Measurements from ENCODE around the gene IPO4. TPM values are rescaled to one million over a fixed set of nuclear protein-coding genes. Genes with fewer than 3 reads are reported as not detected.

IPO4 gene
- total RNA-seq, 1 experiment from 2014 or later = 102 TPM

DNA sequence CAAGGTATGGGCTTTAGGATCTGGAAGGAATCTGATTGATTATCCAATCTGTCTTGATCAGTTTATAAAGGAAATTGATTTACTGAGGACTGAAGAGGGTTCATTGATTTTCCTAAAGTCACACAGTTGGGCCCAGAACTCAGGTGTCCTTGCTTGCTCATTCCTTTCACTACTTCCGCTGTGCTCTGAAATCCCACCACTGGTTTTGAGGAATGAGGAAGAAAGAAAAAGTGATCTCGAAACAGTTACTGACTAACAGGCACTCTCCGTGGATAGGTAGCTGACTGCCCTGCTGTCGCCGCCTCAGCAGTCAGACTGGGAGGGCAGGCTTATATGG, 58.3 kb downstream of the IPO4 start, which contains the start of gene FITM1 (continued):
- TF ChIP-seq, protein P1, sequence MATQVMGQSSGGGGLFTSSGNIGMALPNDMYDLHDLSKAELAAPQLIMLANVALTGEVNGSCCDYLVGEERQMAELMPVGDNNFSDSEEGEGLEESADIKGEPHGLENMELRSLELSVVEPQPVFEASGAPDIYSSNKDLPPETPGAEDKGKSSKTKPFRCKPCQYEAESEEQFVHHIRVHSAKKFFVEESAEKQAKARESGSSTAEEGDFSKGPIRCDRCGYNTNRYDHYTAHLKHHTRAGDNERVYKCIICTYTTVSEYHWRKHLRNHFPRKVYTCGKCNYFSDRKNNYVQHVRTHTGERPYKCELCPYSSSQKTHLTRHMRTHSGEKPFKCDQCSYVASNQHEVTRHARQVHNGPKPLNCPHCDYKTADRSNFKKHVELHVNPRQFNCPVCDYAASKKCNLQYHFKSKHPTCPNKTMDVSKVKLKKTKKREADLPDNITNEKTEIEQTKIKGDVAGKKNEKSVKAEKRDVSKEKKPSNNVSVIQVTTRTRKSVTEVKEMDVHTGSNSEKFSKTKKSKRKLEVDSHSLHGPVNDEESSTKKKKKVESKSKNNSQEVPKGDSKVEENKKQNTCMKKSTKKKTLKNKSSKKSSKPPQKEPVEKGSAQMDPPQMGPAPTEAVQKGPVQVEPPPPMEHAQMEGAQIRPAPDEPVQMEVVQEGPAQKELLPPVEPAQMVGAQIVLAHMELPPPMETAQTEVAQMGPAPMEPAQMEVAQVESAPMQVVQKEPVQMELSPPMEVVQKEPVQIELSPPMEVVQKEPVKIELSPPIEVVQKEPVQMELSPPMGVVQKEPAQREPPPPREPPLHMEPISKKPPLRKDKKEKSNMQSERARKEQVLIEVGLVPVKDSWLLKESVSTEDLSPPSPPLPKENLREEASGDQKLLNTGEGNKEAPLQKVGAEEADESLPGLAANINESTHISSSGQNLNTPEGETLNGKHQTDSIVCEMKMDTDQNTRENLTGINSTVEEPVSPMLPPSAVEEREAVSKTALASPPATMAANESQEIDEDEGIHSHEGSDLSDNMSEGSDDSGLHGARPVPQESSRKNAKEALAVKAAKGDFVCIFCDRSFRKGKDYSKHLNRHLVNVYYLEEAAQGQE (IDR thresholded peaks at IDR 0.05; ENCODE audit: low read depth) = no peak
- TF ChIP-seq SP1 (IDR thresholded peaks at IDR 0.05; ENCODE audit: low read depth) (no peak), TCF7L2 (IDR thresholded peaks at IDR 0.05; ENCODE audit: borderline replicate concordance, extremely low read depth, insufficient read depth, insufficient read length) (no peak)

Small RNA genes within 50 kb of the gene (microRNA-seq; reads per million reads assigned to microRNA genes)
- gene MIR7703 (ENCODE audit: borderline number of aligned reads) = not detected

Other genes starting within 250 kb of the IPO4 start
- 21.8 TPM for gene DHRS4, start 235.0 kb downstream of the IPO4 start, total RNA-seq (2021; ENCODE audit: unreplicated experiment)
- gene DHRS4L2, start 199.9 kb downstream of the IPO4 start, total RNA-seq (2021; ENCODE audit: unreplicated experiment) = 18.6 TPM
- gene CARMIL3, start 136.8 kb downstream of the IPO4 start, total RNA-seq (2021; ENCODE audit: unreplicated experiment) = 0.71 TPM
- gene CPNE6, start 117.3 kb downstream of the IPO4 start, total RNA-seq (2021; ENCODE audit: unreplicated experiment) = not detected
- 94.1 TPM for gene PCK2, start 94.5 kb downstream of the IPO4 start, total RNA-seq (2021; ENCODE audit: unreplicated experiment)
- 47.5 TPM for gene DCAF11, start 74.0 kb downstream of the IPO4 start, total RNA-seq (2021; ENCODE audit: unreplicated experiment)
- gene NRL, start 73.9 kb downstream of the IPO4 start, total RNA-seq (2021; ENCODE audit: unreplicated experiment) = 0.66 TPM
- 0.81 TPM for gene FITM1, start 58.2 kb downstream of the IPO4 start, total RNA-seq (2021; ENCODE audit: unreplicated experiment)
- 174 TPM for gene PSME1, start 52.6 kb downstream of the IPO4 start, total RNA-seq (2021; ENCODE audit: unreplicated experiment)
- 42.0 TPM for gene EMC9, start 47.2 kb downstream of the IPO4 start, total RNA-seq (2021; ENCODE audit: unreplicated experiment)
- 160 TPM for gene PSME2, start 42.2 kb downstream of the IPO4 start, total RNA-seq (2021; ENCODE audit: unreplicated experiment)
- gene RNF31, start 41.3 kb downstream of the IPO4 start, total RNA-seq (2021; ENCODE audit: unreplicated experiment) = 78.0 TPM
- gene IRF9, start 27.6 kb downstream of the IPO4 start, total RNA-seq (2021; ENCODE audit: unreplicated experiment) = 21.7 TPM
- 7.6 TPM for gene REC8, start 16.7 kb downstream of the IPO4 start, total RNA-seq (2021; ENCODE audit: unreplicated experiment)
- 35.2 TPM for gene TM9SF1, start 6.6 kb upstream of the IPO4 start, total RNA-seq (2021; ENCODE audit: unreplicated experiment)
- 0.32 TPM for gene TSSK4, start 16.9 kb upstream of the IPO4 start, total RNA-seq (2021; ENCODE audit: unreplicated experiment)
- 34.6 TPM for gene CHMP4A, start 24.7 kb upstream of the IPO4 start, total RNA-seq (2021; ENCODE audit: unreplicated experiment)
- gene MDP1, start 27.2 kb upstream of the IPO4 start, total RNA-seq (2021; ENCODE audit: unreplicated experiment) = 15.9 TPM
- 178 TPM for gene NEDD8, start 43.6 kb upstream of the IPO4 start, total RNA-seq (2021; ENCODE audit: unreplicated experiment)
- gene GMPR2, start 44.1 kb upstream of the IPO4 start, total RNA-seq (2021; ENCODE audit: unreplicated experiment) = 66.9 TPM
- gene TINF2, start 53.8 kb upstream of the IPO4 start, total RNA-seq (2021; ENCODE audit: unreplicated experiment) = 38.4 TPM
- gene TGM1, start 74.4 kb upstream of the IPO4 start, total RNA-seq (2021; ENCODE audit: unreplicated experiment) = 5.6 TPM
- 40.8 TPM for gene RABGGTA, start 82.8 kb upstream of the IPO4 start, total RNA-seq (2021; ENCODE audit: unreplicated experiment)
- gene DHRS1, start 111.0 kb upstream of the IPO4 start, total RNA-seq (2021; ENCODE audit: unreplicated experiment) = 34.7 TPM
- gene NOP9, start 111.0 kb upstream of the IPO4 start, total RNA-seq (2021; ENCODE audit: unreplicated experiment) = 39.4 TPM
- 0.22 TPM for gene CIDEB, start 119.2 kb upstream of the IPO4 start, total RNA-seq (2021; ENCODE audit: unreplicated experiment)
- gene LTB4R2, start 121.3 kb upstream of the IPO4 start, total RNA-seq (2021; ENCODE audit: unreplicated experiment) = 15.4 TPM
- 14.8 TPM for gene LTB4R, start 122.7 kb upstream of the IPO4 start, total RNA-seq (2021; ENCODE audit: unreplicated experiment)
- gene ADCY4, start 146.3 kb upstream of the IPO4 start, total RNA-seq (2021; ENCODE audit: unreplicated experiment) = 0.86 TPM
- gene RIPK3, start 151.2 kb upstream of the IPO4 start, total RNA-seq (2021; ENCODE audit: unreplicated experiment) = not detected
- 7.6 TPM for gene NFATC4, start 179.4 kb upstream of the IPO4 start, total RNA-seq (2021; ENCODE audit: unreplicated experiment)
- 0.27 TPM for gene NYNRIN, start 210.2 kb upstream of the IPO4 start, total RNA-seq (2021; ENCODE audit: unreplicated experiment)
- gene CBLN3, start 240.9 kb upstream of the IPO4 start, total RNA-seq (2021; ENCODE audit: unreplicated experiment) = 2.0 TPM
- gene KHNYN, start 241.1 kb upstream of the IPO4 start, total RNA-seq (2021; ENCODE audit: unreplicated experiment) = 50.1 TPM